Osteocyte (in vitro differentiated cells): ENCODE data around the gene IQSEC1. TPM values are rescaled to one million over a fixed set of nuclear protein-coding genes. Genes with fewer than 3 reads are reported as not detected.

ENCODE experiments used
- DNase-seq: peaks from one replicate; pipeline ENCODE4 v3.0.0; 2021; ENCODE audit warnings: mixed read lengths; ENCODE audit not compliant: unreplicated experiment; ENCODE audit errors: extremely low spot score
- H3K27ac Mint-ChIP-seq: one replicate; pipeline ENCODE4 v1.8.0; 2021; ENCODE audit warnings: mild to moderate bottlenecking, mixed read lengths; ENCODE audit not compliant: unreplicated experiment
- H3K27me3 Mint-ChIP-seq: one replicate; pipeline ENCODE4 v1.8.0; 2021; ENCODE audit warnings: mixed read lengths; ENCODE audit not compliant: unreplicated experiment
- H3K36me3 Mint-ChIP-seq: one replicate; pipeline ENCODE4 v1.8.0; 2021; ENCODE audit warnings: mixed read lengths; ENCODE audit not compliant: unreplicated experiment
- H3K4me1 Mint-ChIP-seq: one replicate; pipeline ENCODE4 v1.8.0; 2021; ENCODE audit warnings: mixed read lengths; ENCODE audit not compliant: unreplicated experiment
- H3K4me3 Mint-ChIP-seq: one replicate; pipeline ENCODE4 v1.8.0; 2021; ENCODE audit warnings: mild to moderate bottlenecking, moderate library complexity, mixed read lengths; ENCODE audit not compliant: unreplicated experiment
- H3K9me3 Mint-ChIP-seq: one replicate; pipeline ENCODE4 v1.8.0; 2021; ENCODE audit warnings: mixed read lengths; ENCODE audit not compliant: unreplicated experiment
- CTCF ChIP-seq: fragments of 200-600 bp; sonication (generic); IDR thresholded peaks from 2 replicates; pipeline ENCODE4 v1.5.0; 2021; ENCODE audit warnings: antibody characterized with exemption, mild to moderate bottlenecking, moderate library complexity
- total RNA-seq: library from RNA; stranded (reverse); gene quantifications from 2 replicates; pipeline ENCODE4 v1.2.1, GENCODE V29; 2021

IQSEC1 gene
- total RNA-seq, 1 donor from 2014 or later = 37.9 TPM

GRCh38 chr3:12990781-12991480, 82.3 kb downstream of the IQSEC1 start:
- H3K27ac Mint-ChIP-seq = no peak overlapping the region
- no peak overlapping the region for H3K4me3 Mint-ChIP-seq
- peaks cover 3% of the 10 kb centered on the region for H3K36me3 Mint-ChIP-seq
- no peaks in the 10 kb centered on the region for H3K27me3 Mint-ChIP-seq
- H3K9me3 Mint-ChIP-seq = no peaks in the 10 kb centered on the region
- DNase-seq = no peak
- peaks cover 16% of the 10 kb centered on the region for H3K4me1 Mint-ChIP-seq
- no peak for TF ChIP-seq CTCF

GRCh38 chr3:12990306-12990705, 82.9 kb downstream of the IQSEC1 start:
- no peak overlapping the region for H3K4me3 Mint-ChIP-seq
- no peak for TF ChIP-seq CTCF
- no peaks in the 10 kb centered on the region for H3K9me3 Mint-ChIP-seq
- peaks cover 16% of the 10 kb centered on the region for H3K4me1 Mint-ChIP-seq
- no peak overlapping the region for H3K27ac Mint-ChIP-seq
- H3K27me3 Mint-ChIP-seq = no peaks in the 10 kb centered on the region
- no peak for DNase-seq
- peaks cover 3% of the 10 kb centered on the region for H3K36me3 Mint-ChIP-seq

- H3K36me3 Mint-ChIP-seq = peaks cover 3% of the 10 kb centered on the region
Measured at GRCh38 chr3:12988728-12989454, 84.3 kb downstream of the IQSEC1 start.

GRCh38 chr3:12987602-12988001, 85.6 kb downstream of the IQSEC1 start:
- no peak for TF ChIP-seq CTCF
- H3K36me3 Mint-ChIP-seq = peaks cover 3% of the 10 kb centered on the region
- no peak overlapping the region for H3K27ac Mint-ChIP-seq
- H3K27me3 Mint-ChIP-seq = no peaks in the 10 kb centered on the region
- H3K4me3 Mint-ChIP-seq = no peak overlapping the region
- peaks cover 11% of the 10 kb centered on the region for H3K4me1 Mint-ChIP-seq
- H3K9me3 Mint-ChIP-seq = no peaks in the 10 kb centered on the region
- DNase-seq = no peak

More at GRCh38 chr3:12988728-12989454, 84.3 kb downstream of the IQSEC1 start:
- no peak overlapping the region for H3K27ac Mint-ChIP-seq
- no peak for DNase-seq
- H3K4me1 Mint-ChIP-seq = peaks cover 11% of the 10 kb centered on the region
- no peaks in the 10 kb centered on the region for H3K27me3 Mint-ChIP-seq
- TF ChIP-seq CTCF = no peak
- H3K9me3 Mint-ChIP-seq = no peaks in the 10 kb centered on the region
- no peak overlapping the region for H3K4me3 Mint-ChIP-seq

GRCh38 chr3:12986986-12987385, 86.2 kb downstream of the IQSEC1 start:
- no peak overlapping the region for H3K4me3 Mint-ChIP-seq
- H3K27ac Mint-ChIP-seq = no peak overlapping the region
- TF ChIP-seq CTCF = no peak
- no peaks in the 10 kb centered on the region for H3K9me3 Mint-ChIP-seq
- peaks cover 3% of the 10 kb centered on the region for H3K36me3 Mint-ChIP-seq
- H3K27me3 Mint-ChIP-seq = no peaks in the 10 kb centered on the region
- H3K4me1 Mint-ChIP-seq = peaks cover 11% of the 10 kb centered on the region
- no peak for DNase-seq
